T-helper 22 cell (primary cell): ENCODE results near the gene RPL32.
"Not testable (repeated sequence)": the region's sequence is repeated elsewhere in the genome, so short reads cannot be mapped to it uniquely, and the experiment has no call there.

Experiments
- DNase-seq: peaks from one replicate; pipeline ENCODE4 v3.0.0-alpha.2; 2020; ENCODE audit warnings: low read depth

Gene RPL32

GRCh38 chr3:12808587-12808986, 32.8 kb downstream of the RPL32 start:
- no peak for DNase-seq

- DNase-seq = no peak
These were observed 33.6 kb downstream of the RPL32 start for GRCh38 chr3:12807601-12808359.

GRCh38 chr3:12807066-12807465, 34.3 kb downstream of the RPL32 start:
- DNase-seq = no peak

GRCh38 chr3:12803371-12803770, 38.0 kb downstream of the RPL32 start:
- DNase-seq = no peak

GRCh38 chr3:12799525-12800440, 41.6 kb downstream of the RPL32 start:
- DNase-seq = no peak

GRCh38 chr3:12798559-12799179, 42.7 kb downstream of the RPL32 start:
- no peak for DNase-seq

- no peak for DNase-seq
These were observed 43.3 kb downstream of the RPL32 start for GRCh38 chr3:12797892-12798558.

- no peak for DNase-seq
These were observed 44.1 kb downstream of the RPL32 start for GRCh38 chr3:12797124-12797891.

GRCh38 chr3:12796171-12797123, 44.9 kb downstream of the RPL32 start, which contains the start of gene CAND2:
Gene CAND2, plus strand, starts transcription at chr3:12796680. Its CDS starts 41 bp downstream, at chr3:12796721.
- no peak for DNase-seq

GRCh38 chr3:12793701-12794100, 47.7 kb downstream of the RPL32 start:
- DNase-seq = no peak

- no peak for DNase-seq
These were observed 49.9 kb downstream of the RPL32 start for GRCh38 chr3:12791430-12791829.

- not testable (repeated sequence) for DNase-seq
These were observed 53.2 kb downstream of the RPL32 start for GRCh38 chr3:12787967-12788690.

GRCh38 chr3:12787346-12787745, 54.0 kb downstream of the RPL32 start:
- DNase-seq = peak; percentile 9

- DNase-seq = no peak
These were observed 56.3 kb downstream of the RPL32 start for GRCh38 chr3:12785096-12785495.
